Panc1 (cell line): Measurements from ENCODE around the gene CA10. TPM values are rescaled to one million over a fixed set of nuclear protein-coding genes. Genes with fewer than 3 reads are reported as not detected.

Source experiments
- ATAC-seq: fragments of 200-7000 bp; cut with Tn5 transposase; 2 replicates; pipeline ENCODE4 v1.9.1; 2020; ENCODE audit warnings: mild to moderate bottlenecking, moderate library complexity
- BruUV-seq: library from RNA; stranded (reverse); fragments of 400-500 nt; replicated peaks from 2 replicates; lab custom pipeline; 2021; lab: Mats Ljungman, UMichigan
- CTCF ChIA-PET: fragments of 300-600 bp; sonication (Branson Sonifier 250); formaldehyde crosslinking; loops from one replicate; lab custom pipeline; 2022; ENCODE audit warnings: antibody characterized with exemption; lab: Charles Lee
- POLR2A ChIA-PET: fragments of 300-600 bp; sonication (Branson Sonifier 250); formaldehyde crosslinking; loops from one replicate; lab custom pipeline; 2022; ENCODE audit warnings: antibody characterized with exemption; lab: Charles Lee
- DNase-seq: peaks from one replicate; pipeline ENCODE4 v3.0.0-alpha.2; 2010; ENCODE audit warnings: low read depth, low spot score
- H3K27ac ChIP-seq: 2 replicates; pipeline ENCODE4 v1.5.1; 2011; ENCODE audit warnings: mild to moderate bottlenecking, low read length, inconsistent platforms
- H3K27me3 ChIP-seq: fragments of 200-500 bp; sonication (Bioruptor generic); 2 replicates; pipeline ENCODE4 v1.6.0; 2014; ENCODE audit warnings: low read length, inconsistent platforms; ENCODE audit not compliant: control insufficient read depth, insufficient read depth
- H3K36me3 ChIP-seq: fragments of 200-500 bp; sonication (Bioruptor generic); 2 replicates; pipeline ENCODE4 v1.5.1; 2014; ENCODE audit warnings: inconsistent platforms, mild to moderate bottlenecking, low read length, moderate library complexity; ENCODE audit not compliant: control insufficient read depth, insufficient read depth
- H3K4me1 ChIP-seq: 2 replicates; pipeline ENCODE4 v1.5.1; 2011; ENCODE audit warnings: inconsistent platforms, mild to moderate bottlenecking, low read length, moderate library complexity; ENCODE audit not compliant: control insufficient read depth, insufficient read depth
- H3K4me3 ChIP-seq, 2 experiments: 2 replicates each; pipeline ENCODE4 v1.5.1; 2011 to 2012; ENCODE audit warnings: low read depth in 2 of 2, low read length in 2 of 2, mild to moderate bottlenecking in 2 of 2, inconsistent platforms in 1 of 2, moderate library complexity in 1 of 2
- H3K9me3 ChIP-seq: fragments of 200-500 bp; sonication (Bioruptor generic); 2 replicates; pipeline ENCODE4 v1.5.1; 2014; ENCODE audit warnings: low read depth, mild to moderate bottlenecking, inconsistent platforms, low read length, moderate library complexity; ENCODE audit not compliant: control insufficient read depth, insufficient read depth
- POLR2AphosphoS5 ChIP-seq: IDR thresholded peaks from 2 replicates; pipeline ENCODE4 v1.6.1; 2012; ENCODE audit warnings: mild to moderate bottlenecking, low read depth, low read length, moderate library complexity
- REST ChIP-seq, 2 experiments: IDR thresholded peaks; 2 replicates each; pipeline ENCODE4 v1.6.1; 2011 to 2012; ENCODE audit warnings: low read depth in 2 of 2, control low read depth in 1 of 2, low read length in 1 of 2, mild to moderate bottlenecking in 1 of 2, moderate library complexity in 1 of 2; ENCODE audit not compliant: insufficient read depth in 1 of 2
- SIN3A ChIP-seq: IDR thresholded peaks from 2 replicates; pipeline ENCODE4 v1.6.1; 2012; ENCODE audit warnings: low read depth, mild to moderate bottlenecking, low read length, moderate library complexity, borderline replicate concordance; ENCODE audit not compliant: insufficient read depth
- TCF7L2 ChIP-seq: IDR thresholded peaks from 2 replicates; pipeline ENCODE4 v1.6.1; 2011; ENCODE audit warnings: mild to moderate bottlenecking, low read depth, low read length, inconsistent platforms
- in situ Hi-C: cut with HindIII; loops from 2 replicates; pipeline ENCODE4 v1.10.0; 2016; ENCODE audit warnings: low sequenced_read_pairs, low pct_unique_long_range_greater_than_20kb
- intact Hi-C: fragments of 100-400 bp; cut with micrococcal nuclease; formaldehyde crosslinking; loops from one replicate; pipeline ENCODE4 v1.10.0; 2022; ENCODE audit not compliant: unreplicated experiment
- total RNA-seq: library from RNA; stranded (reverse); gene quantifications from one replicate; pipeline ENCODE4 v1.2.1, GENCODE V29; 2021; ENCODE audit not compliant: unreplicated experiment
- TF ChIP-seq, protein P1 (sequence below): fragments of 450-650 bp; IDR thresholded peaks from 2 replicates; pipeline ENCODE4 v1.5.1; 2017; ENCODE audit warnings: mild to moderate bottlenecking

Gene CA10
- total RNA-seq, 1 experiment from 2014 or later, result not detected

DNA sequence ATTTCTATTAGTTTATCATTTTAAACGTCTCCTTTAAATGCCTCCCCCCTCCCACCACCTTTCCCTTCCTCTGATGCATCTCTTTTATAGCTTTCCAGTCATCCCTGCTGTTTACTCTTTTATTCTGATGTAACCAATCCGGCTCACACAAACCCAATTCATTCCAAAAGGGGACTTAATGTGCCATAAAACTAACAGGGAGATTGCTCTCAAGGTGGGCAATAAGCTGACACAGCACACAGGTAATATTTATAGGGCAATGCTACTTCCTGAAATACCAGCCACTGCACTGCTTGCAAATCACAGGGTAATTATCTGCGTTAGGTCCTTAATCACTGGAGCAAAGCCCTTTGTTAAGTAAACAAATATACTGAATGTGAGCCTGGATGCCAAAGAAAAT, 23.3 kb upstream of the CA10 start:
- H3K27me3 ChIP-seq, result no peaks in the 10 kb centered on the region
- no peak overlapping the region for H3K4me3 ChIP-seq
- CTCF ChIA-PET, result no interaction called here
- no peak for DNase-seq
- in situ Hi-C loops (no loop called here), intact Hi-C loops (no loop called here)
- no peaks in the 10 kb centered on the region for H3K9me3 ChIP-seq
- POLR2A ChIA-PET, result no interaction called here
- BruUV-seq, result no TSS peak
- H3K27ac ChIP-seq, result no peak overlapping the region
- no peak for ATAC-seq
- no peak for TF ChIP-seq REST (IDR thresholded peaks at IDR 0.05; ENCODE audit: insufficient read depth in 1 of 2, low read depth in 2 of 2, low read length in 1 of 2)
- no peak for TF ChIP-seq TCF7L2
- TF ChIP-seq SIN3A, result no peak
- TF ChIP-seq, protein P1, sequence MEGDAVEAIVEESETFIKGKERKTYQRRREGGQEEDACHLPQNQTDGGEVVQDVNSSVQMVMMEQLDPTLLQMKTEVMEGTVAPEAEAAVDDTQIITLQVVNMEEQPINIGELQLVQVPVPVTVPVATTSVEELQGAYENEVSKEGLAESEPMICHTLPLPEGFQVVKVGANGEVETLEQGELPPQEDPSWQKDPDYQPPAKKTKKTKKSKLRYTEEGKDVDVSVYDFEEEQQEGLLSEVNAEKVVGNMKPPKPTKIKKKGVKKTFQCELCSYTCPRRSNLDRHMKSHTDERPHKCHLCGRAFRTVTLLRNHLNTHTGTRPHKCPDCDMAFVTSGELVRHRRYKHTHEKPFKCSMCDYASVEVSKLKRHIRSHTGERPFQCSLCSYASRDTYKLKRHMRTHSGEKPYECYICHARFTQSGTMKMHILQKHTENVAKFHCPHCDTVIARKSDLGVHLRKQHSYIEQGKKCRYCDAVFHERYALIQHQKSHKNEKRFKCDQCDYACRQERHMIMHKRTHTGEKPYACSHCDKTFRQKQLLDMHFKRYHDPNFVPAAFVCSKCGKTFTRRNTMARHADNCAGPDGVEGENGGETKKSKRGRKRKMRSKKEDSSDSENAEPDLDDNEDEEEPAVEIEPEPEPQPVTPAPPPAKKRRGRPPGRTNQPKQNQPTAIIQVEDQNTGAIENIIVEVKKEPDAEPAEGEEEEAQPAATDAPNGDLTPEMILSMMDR, result no peak
- no peak for TF ChIP-seq POLR2AphosphoS5
- no peaks in the 10 kb centered on the region for H3K4me1 ChIP-seq
- no peaks in the 10 kb centered on the region for H3K36me3 ChIP-seq

- no peak for TF ChIP-seq POLR2AphosphoS5
- no peak for TF ChIP-seq TCF7L2
- no peak for TF ChIP-seq REST (IDR thresholded peaks at IDR 0.05; ENCODE audit: insufficient read depth in 1 of 2, low read depth in 2 of 2, low read length in 1 of 2)
- TF ChIP-seq, protein P1, result no peak
- Histone ChIP-seq H3K36me3 (no peaks in the 10 kb centered on the region), H3K9me3 (no peaks in the 10 kb centered on the region), H3K27ac (no peak overlapping the region), H3K4me3 (no peak overlapping the region), H3K27me3 (no peaks in the 10 kb centered on the region), H3K4me1 (no peaks in the 10 kb centered on the region)
- CTCF ChIA-PET, result no interaction called here
- no peak for ATAC-seq
- intact Hi-C loops, result no loop called here
- POLR2A ChIA-PET, result interaction anchor here (0.6 kb wide), 1 partner anchor 126 kb away, joined by 3 read pairs; no protein-coding TSS in a partner anchor
- no TSS peak for BruUV-seq
- no peak for DNase-seq
- in situ Hi-C loops, result no loop called here
These were observed 19.5 kb upstream of the CA10 start for GRCh38 chr17:52178012-52178411.
